ENCODE measurements around the gene GDF10.
A peak's percentile ranks its signal among the peaks of the same experiment; 100 is the strongest.

The GDF10 gene

DNA sequence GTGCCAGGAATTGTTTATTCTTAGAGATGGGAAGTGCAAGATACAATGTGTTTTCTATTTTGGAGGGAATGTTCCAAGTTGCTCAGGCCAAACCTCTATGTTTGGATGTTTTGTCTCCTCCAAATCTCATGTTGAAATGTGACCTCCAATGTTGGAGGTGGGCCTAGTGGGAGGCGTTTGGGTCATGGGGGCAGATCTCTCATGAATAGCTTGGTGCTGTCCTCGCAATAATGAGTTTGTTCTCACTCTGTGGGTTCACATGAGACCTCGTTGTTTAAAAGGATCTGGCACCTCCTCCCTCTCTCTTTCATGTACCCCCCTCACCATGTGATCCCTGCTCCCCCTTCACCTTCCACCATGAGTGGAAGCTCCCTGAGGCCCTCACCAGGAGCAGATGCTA is 8.3 kb upstream of the GDF10 start:
- DNase-seq (ENCODE audit: low read depth in 1 of 2, low spot score in 1 of 2), result no peak

DNA sequence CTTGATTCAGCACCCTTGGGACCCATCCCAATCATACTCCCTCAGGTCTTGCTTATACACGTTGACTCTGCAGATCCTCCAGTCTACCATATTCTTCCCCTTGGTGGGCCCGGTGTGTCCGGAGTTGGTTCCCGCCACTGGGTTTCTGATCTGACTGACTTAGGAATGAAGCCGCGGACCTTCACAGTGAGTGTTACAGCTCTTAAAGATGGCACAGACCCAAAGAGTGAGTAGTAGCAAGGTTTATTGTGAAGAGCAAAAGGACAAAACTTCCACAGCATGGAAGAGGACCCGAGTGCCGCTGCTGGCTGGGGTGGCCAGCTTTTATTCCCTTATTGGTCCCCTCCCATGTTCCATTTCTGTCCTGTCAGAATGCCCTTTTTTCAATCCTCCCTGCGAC is 5.9 kb upstream of the GDF10 start:
- DNase-seq (ENCODE audit: low read depth in 1 of 2, low spot score in 1 of 2), result no peak

- DNase-seq (ENCODE audit: low read depth in 1 of 2, low spot score in 1 of 2), result no peak
Measured at GRCh38 chr10:47294501-47294900, 5.5 kb upstream of the GDF10 start.

DNA sequence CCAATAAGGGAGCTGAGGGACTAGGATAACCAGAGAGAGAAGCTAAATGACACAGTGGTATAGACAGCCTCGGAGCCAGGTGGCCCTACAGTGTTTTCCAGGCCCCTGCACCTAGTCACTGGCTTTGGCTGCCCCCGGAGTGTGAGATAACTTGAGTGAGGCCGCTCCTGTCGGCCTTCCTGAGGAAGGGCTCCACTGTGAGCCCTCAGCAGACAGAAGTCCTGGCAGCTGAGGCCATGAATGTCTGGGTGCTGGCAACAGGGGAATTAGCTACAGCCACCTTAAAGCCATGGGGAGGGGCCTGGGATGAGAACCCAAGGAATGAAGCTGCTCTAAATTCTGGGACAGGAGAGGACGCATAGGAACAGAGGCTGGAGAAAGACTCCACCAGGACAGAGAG is 4.6 kb upstream of the GDF10 start:
- DNase-seq (ENCODE audit: low read depth in 1 of 2, low spot score in 1 of 2), result no peak

DNA sequence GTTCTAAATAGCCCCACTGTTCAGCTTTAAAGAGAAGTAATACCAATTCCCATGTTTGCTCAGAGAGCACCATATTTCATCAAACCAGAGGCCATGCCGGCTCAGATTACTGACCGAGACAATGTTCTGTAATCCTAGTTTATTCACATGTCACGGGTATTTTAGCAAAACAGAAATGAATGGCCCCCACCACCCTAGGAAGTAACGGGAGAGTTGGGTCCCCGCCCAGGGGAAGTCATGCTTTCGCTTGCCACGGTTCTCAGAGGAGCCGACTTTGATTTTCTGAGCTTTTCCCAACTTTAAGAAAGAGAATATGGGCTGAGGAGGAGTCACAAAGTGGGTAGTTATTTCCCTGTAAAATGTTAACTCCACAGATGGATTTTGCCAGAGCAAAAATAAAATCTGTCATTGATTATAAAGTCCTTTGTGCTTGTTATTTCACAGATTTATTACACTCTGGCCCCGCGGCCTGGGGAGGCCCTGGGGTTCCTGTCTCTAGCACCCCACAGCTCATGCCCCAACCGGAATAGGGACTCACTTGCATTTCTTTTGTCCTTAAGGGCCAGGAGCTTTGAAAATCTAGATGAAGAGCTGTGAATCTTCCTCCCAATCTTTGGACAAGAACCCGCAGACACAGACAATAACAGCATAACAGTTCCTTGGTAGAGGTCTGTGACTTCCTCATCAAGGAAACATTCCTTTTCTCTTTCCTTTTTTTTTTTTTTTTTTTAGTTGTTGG is 3.7 kb upstream of the GDF10 start:
- DNase-seq (ENCODE audit: low read depth in 1 of 2, low spot score in 1 of 2), result no peak

DNA sequence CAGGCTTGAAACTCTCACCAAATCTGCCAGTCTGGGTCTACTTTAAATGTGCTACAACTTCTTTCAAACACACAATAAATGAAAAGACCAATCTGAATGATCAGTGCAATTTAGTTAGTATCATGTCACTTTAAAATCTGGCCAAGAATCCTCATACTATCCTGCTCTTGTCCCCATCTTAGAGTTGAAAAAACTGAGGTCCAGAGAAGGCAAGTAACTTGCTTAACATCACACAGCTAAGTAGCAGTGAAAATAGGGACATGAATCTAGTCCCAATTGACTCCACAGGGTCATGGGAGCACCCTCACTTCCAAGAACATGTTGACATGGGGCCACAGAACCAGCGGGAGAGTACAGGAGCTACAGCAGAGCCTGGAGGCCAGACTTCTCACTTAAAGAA is 3.1 kb upstream of the GDF10 start:
- DNase-seq (ENCODE audit: low read depth in 1 of 2, low spot score in 1 of 2), result no peak

DNA sequence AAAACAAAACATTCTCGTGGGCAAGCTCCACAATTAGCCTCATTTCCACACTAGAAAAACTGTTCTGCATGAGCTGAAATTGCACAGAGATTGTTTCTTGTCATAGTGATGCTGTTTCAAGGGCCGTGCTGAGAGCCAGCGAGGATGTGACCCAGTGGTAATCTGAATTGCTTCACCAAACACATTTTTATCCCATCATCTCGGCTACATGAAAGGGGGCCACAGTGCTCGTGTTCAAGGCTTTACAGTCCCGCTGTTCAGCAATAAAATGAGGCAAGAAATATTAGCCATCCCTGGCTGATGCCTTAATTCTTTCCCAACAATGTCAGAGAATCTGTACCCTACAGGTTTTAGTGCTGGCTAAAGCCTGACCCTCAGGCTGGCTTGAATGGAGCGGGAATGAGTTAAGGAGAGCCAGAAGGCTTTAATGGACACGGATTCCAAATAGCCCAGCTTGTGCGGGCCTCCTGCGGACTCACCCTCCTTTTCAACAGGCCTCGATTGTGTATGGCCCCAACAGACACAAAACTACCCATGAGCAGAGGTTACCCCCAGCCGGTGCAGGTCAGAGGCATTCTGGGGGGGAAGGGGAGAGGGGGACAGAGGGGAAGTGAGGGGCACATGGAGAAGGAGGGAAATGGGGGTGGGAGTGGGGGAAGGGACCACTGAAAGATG is 2.0 kb upstream of the GDF10 start:
- DNase-seq (ENCODE audit: low read depth in 1 of 2, low spot score in 1 of 2), result no peak

DNA sequence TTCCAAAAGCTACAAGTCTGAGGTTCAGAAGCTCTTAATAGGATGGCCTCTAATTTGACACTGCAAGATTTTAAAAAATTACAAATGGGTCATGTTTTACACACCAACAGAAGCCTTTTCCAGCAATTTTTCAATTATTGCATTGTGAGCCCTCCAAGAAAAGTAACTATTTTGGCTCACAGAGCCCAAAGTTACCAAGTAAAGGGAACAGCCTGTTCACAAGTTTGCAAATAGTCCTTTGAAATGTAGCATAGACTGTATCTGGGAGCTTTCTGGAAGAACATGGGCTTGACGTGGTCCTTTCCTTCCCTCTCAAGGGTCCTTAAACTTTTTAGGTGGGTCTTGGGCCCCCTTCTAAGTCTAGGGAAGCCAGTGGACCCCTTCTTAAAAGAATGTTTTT is 1.3 kb upstream of the GDF10 start:
- no peak for DNase-seq (ENCODE audit: low read depth in 1 of 2, low spot score in 1 of 2)

- no peak for DNase-seq (ENCODE audit: low read depth in 1 of 2, low spot score in 1 of 2)
Measured at GRCh38 chr10:47300429-47300931, 483 bp downstream of the GDF10 start.

DNA sequence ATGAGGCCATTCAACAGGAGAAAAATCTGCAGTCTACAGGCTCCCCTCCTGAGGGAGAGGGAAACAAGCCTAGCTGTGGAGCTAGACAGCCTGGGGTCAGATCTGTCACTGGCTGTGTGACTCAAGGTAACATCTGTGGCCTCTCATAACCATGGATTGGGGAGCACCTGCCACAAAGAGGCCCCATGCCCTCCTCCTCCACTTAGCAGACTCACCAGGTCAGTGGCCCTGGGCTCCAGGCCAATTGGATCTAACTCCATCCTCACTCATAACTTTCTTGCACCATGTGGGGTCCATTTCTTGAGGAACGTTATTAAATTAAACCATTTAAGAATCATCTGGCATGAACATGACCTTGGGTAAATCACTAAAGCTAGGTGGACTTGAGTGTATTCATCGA is 1.8 kb downstream of the GDF10 start:
- no peak for DNase-seq (ENCODE audit: low read depth in 1 of 2, low spot score in 1 of 2)

DNA sequence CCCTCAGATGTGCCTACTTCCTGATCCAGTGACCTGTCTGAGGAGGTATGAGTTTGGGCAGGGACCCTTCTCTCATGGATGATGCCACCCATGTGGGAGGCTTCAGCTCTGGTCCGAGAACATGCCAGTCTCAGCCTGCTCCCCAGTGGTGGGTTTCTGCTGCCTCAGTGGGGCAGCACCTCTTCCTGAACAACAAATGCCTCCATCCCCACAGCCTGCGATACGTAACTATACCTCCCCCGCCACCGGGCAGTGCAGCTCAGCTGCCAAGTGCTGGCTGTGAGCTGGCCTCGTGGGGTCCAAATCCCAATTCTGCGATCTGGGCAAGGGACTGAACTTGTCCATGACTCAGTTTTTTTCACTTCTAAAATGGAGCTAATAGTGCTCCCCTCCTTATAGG is 3.1 kb downstream of the GDF10 start:
- DNase-seq (ENCODE audit: low read depth in 1 of 2, low spot score in 1 of 2), result no peak

DNA sequence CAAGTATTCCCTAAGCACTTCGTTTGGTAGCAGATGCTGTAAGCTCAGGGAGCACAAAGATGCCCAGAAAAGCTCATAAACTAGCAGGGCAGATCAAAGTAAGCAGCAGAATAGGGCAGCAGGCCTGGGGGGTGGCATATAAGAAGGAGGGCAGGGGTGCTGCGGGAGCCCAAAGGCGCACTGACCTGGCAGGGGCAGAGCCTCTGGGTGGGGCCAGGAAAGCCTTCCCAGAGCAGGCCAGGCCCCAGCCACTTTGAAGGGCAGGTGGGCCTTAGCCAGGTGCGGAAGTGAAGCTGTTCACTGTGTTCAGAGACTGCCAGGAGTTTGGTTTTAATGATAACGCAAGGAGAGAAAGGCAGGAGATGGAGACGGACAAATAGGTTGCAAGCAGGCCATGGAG is 3.9 kb downstream of the GDF10 start:
- DNase-seq (ENCODE audit: low read depth in 1 of 2, low spot score in 1 of 2), result no peak

DNA sequence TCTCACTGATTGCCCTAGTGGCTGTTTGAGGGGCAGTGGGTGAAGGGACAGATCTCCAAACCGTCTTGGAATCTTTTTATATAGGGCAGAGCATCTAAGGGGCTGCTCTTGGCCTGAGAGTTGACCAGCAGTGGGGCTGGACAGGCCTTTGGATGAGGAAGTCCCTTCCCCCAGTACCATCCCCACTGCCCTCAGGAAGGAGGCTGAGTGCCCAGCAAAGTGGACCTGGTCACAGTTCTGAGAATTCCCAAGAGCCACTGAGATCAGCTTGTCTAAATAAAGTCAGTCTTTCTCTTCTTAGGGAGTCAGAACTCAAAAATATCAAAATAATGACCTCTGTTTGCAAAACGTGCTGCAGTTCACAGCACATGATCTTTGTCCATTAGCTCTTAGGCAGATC is 5.6 kb downstream of the GDF10 start:
- DNase-seq (ENCODE audit: low read depth in 1 of 2, low spot score in 1 of 2), result no peak

DNA sequence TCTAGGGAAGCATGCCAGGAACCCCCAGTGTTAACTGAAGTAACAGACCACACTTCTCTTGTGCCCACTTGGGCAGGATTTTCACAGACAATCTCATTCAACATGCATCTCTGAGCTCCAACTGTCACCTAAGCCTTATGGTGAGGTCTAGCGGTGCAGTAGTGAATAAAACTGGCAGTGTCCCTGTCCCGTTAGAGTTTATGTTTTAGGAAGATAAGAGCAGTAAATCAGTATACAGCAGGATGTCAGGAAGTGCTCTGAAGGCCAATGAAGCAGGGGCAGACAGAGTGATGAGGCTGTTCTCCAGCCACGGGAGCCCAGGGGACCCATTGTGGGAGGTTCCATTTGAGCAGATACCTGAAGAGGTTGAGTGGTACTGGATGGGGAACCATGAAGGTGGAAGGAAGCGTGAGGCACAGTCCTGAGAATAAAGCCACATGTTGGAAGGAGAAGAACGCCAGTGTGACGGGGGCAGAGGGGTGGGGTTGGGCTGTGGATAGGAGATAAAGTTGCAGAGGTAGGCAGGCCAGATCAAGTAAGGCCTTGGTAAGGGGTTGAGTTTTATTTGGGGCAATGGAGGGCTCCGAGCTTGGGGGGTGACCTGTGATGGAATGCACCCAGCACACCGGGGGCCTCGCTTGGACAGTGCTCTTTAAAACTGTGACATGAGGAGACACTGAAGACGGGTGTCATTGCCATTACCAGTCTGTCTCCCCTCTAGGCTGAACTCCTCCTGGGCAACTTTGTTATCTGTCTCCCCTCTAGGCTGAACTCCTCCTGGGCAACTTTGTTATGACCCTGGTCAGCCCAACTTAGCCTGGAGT is 6.6 kb downstream of the GDF10 start:
- no peak for DNase-seq (ENCODE audit: low read depth in 1 of 2, low spot score in 1 of 2)

DNA sequence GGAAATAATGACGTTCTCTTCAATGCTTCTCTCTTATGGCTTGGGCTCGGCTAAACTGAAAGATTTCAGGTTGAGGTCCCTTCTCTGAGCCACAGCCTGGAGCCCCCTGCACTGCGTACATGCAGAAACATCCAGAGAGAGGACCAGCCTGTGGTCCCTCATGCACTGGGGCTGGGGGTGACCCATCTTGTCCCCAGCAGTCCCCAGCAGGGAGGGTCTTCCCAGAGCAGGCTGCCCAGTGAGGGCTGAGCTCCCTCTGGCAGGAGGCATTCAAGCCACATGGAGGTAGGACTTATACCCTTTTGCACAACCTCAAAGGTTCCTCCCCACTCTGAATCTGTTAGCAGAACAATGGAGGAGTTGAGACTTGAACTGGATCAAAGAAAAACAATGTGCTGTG is 7.4 kb downstream of the GDF10 start:
- DNase-seq (ENCODE audit: low read depth in 1 of 2, low spot score in 1 of 2), result no peak

DNA sequence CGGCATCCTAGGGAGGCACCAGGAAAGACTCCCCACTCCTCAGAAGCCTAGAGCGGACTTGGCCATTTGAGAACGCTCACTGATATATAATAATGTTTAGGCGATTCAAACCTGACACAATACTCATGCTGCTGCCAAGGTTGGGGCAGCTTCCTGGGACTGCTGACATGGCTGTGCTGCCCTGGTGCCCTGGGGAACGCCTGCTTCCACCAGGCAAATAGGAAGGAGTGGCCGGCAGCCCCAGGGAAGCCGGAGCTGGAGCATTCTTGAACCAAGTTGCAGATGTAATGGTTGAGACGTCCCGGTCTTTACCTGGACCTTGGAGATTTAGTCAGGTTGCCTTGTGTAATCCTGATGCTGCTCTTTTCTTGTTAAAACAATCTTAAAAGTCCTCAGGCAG is 8.8 kb downstream of the GDF10 start:
- DNase-seq (ENCODE audit: low read depth in 1 of 2, low spot score in 1 of 2), result no peak

DNA sequence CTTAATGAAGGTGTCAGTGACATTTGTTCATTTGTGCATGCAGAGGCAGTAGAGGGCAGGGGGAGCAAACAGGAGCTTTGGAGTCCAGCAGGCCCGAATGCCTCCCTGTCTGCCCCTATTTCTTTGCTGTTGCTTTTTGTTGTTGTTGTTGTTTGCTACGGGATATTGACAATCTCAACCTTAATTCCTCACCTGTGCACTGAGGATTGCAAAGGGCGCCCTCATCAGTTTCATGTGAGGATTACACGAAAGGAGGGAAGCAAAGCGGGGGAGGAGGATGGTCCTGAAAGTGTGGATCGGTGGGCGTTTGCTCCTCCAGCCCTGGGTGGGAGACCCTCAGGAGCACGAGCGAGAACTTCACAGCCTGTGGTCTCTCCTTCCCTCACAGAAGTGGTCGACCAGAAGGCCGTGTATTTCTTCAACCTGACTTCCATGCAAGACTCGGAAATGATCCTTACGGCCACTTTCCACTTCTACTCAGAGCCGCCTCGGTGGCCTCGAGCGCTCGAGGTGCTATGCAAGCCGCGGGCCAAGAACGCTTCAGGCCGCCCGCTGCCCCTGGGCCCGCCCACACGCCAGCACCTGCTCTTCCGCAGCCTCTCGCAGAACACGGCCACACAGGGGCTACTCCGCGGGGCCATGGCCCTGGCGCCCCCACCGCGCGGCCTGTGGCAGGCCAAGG is 9.6 kb downstream of the GDF10 start:
- no peak for DNase-seq (ENCODE audit: low read depth in 1 of 2, low spot score in 1 of 2)

GRCh38 chr10:47310090-47310505 is 10.1 kb downstream of the GDF10 start:
- no peak for DNase-seq (ENCODE audit: low read depth in 1 of 2, low spot score in 1 of 2)

GRCh38 chr10:47311193-47311931 is 11.4 kb downstream of the GDF10 start:
- DNase-seq (ENCODE audit: low read depth in 1 of 2, low spot score in 1 of 2), result peak in 1 of 2 donors; percentile 17

DNA sequence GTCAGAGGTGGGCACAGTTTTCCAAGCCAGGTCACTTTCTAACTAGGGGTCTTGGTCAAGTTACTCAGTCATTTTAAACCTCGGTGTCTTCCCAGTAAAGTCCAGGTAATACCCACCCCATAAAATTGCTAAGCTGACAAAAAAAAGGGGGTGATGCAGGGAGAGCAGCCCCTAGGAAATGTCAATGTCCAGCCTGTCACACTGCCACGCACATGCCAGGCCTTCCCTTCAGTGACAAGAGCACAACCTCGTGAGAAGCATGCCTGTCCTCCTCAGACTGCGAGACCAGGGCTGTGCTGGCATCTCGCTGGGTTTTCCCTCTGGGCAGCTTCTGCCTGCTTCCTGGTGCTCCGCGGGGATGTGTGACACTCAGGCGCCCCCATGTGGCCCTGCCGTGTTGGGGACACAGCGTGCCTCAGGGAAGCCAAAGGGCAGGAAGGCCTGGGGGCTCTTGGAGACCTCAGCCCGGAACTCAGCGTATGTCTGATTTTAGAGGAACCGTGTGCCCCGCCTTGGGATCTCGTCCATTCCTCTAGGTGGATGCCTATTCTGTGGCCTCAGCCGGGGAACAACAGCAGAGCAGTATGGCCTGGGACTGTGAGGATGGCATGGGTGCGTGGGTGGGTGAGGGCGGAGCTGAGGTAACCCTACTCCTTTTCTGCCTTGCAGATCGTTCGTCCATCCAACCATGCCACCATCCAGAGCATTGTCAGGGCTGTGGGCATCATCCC is 12.1 kb downstream of the GDF10 start:
- peak; percentile 74 to 84 for DNase-seq (ENCODE audit: low read depth in 1 of 2, low spot score in 1 of 2)

Data from activated CD4-positive, alpha-beta T cell treated with anti-CD3 and anti-CD28 coated beads, Interleukin-2, amount 50 U/mL, for 24 hours (primary cell).